AG08396 (cell line): ENCODE results near the gene BBOF1.
"Not testable (repeated sequence)": the region's sequence is repeated elsewhere in the genome, so short reads cannot be mapped to it uniquely, and the experiment has no call there.

ENCODE experiments used
- DNase-seq: peaks from one replicate; pipeline ENCODE4 v3.0.0; 2012; ENCODE audit warnings: low spot score, mixed read lengths

BBOF1 gene

GRCh38 chr14:74018586-74019407 is at the start of gene BBOF1, which contains the start of gene ENTPD5:
Gene BBOF1 (plus strand): TSS chr14:74019349. CDS start chr14:74019479, 130 bp downstream.
Gene ENTPD5 (minus strand): TSS chr14:74019288. CDS start chr14:73988102, 31,186 bp downstream.
- DNase-seq, result peak; percentile 98

DNA sequence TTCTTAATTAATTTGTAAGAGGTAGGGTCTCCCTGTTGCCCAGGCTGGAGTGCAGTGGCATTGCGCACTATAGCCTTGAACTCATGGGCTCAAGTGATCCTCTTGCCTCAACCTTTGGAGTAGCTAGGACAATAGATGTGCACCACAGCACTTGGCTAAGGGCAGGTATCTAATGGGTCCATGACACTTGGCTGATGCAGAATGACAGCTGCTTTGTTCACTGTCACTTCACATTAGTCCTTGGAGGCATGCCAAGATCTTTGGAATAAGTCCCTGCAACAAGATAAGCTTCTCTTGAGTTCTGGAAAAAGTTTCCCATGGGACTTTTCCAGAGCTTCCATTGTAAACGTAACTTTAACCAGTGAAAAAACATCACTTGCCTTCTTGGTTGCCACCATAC is 45.7 kb upstream of the BBOF1 start:
- DNase-seq, result no peak

- no peak for DNase-seq
Observed at GRCh38 chr14:73976125-73976524, 43.0 kb upstream of the BBOF1 start.

DNA sequence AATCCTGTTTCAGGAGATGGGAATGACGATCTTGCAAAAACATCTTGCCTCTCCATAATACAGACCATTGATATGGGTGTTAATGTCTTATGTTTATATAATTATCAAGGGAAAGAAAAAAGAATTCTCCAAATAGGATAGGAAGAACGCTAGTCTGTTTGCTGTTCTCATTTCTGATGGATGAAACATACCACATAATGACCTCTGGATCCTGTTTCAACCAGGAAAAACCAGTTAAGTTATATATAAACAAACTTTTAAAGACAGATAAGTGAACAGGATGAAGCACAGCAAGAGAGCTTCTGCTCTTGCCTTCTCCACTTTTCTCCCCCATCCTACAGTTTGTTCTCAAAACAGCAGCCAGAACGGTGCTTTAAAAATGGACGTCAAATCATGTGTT is 41.3 kb upstream of the BBOF1 start:
- no peak for DNase-seq

DNA sequence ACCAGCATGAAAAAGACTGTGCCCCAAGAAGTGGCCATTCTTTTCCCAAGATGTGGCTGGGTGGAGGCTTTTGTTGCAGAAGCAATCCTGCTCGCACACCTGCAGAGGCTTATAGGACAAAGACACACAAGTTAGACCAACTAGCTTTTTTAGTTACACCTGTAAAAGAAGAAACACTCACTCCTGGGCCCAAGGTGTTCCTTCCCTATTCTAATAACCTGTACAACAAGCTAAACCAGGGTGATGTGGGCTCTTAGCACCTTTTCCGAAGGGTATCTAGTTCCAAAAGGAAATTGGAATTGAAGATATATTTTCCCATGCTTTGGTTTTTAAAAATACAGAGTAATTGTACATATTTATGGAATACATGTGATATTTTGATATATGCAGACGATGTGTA is 31.1 kb upstream of the BBOF1 start:
- no peak for DNase-seq

DNA sequence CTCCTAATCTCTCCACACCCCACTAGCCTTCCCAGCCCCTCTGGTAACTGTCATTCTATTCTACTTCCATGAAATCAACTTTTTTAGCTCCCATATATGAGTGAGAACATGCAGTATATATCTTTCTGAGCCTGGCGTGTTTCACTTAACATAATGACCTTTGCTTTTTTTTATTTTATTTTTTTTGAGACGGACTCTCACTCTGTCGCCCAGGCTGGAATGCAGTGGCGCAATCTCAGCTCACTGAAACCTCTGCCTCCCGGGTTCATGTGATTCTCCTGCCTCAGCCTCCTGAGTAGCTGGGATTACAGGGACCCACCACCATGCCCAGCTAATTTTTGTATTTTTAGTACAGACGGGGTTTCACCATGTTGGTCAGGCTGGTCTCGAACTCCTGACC is 30.5 kb upstream of the BBOF1 start:
- DNase-seq, result not testable (repeated sequence)

GRCh38 chr14:73991092-73991491 is 28.1 kb upstream of the BBOF1 start:
- no peak for DNase-seq

DNA sequence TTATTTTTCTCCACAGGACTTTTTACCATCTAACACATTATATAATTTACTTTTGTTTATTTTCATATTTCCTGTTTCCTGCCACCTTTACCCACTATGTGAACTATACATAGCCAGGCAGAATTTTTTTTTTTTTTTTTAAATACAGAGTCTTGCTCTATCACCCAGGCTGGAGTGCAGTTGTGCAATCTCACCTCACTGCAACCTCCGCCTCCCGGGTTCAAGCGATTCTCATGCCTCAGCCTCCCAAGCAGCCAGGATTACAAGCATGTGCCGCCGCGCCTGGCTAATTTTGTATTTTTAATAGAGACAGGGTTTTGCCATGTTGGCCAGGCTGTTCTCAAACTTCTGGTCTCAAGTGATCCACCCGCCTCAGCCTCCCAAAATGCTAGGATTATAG is 24.2 kb upstream of the BBOF1 start:
- not testable (repeated sequence) for DNase-seq

DNA sequence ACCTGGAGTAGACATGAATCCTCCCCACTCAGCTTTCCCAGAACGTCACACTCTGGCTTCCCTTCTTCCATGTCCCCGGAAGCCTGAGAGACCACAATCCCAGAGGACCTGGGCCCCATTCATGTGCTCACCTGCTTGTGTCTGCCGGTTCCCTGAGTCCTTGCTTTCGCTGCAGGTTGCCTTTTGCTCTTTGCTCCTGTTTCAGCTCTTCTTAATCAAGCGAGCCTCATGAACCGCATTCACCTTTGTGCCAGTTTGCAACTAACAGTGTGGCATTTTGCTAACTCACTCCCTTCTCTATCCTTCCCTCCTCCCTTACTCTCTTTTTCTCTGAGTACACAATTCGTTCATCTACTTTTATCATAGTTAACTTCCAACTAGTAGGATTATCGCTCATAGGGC is 23.2 kb upstream of the BBOF1 start:
- no peak for DNase-seq

DNA sequence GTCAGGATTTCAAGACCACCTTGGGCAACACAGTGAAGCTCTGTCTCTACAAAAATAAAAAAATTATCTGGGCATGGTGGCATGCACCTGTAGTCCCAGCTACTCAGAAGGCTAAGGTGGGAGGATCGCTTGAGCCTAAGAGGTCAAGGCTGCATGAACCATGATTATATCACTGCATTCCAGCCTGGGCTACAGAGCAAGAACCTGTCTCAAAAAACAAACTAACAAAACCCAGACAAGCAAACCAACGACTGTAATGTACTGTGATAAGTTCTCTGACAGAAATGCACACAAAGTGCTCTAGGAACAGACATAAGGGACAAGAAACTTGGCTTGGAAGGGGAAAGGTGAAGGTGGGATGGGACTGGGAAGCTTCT is 22.4 kb upstream of the BBOF1 start:
- DNase-seq, result no peak

- no peak for DNase-seq
Observed at GRCh38 chr14:73997108-73997943, 21.8 kb upstream of the BBOF1 start.

- no peak for DNase-seq
Observed at GRCh38 chr14:73997944-73998447, 21.2 kb upstream of the BBOF1 start.

- DNase-seq, result no peak
Observed at GRCh38 chr14:73998726-73999125, 20.4 kb upstream of the BBOF1 start.

GRCh38 chr14:74005664-74006063 is 13.5 kb upstream of the BBOF1 start:
- not testable (repeated sequence) for DNase-seq

GRCh38 chr14:74008843-74009499 is 10.2 kb upstream of the BBOF1 start:
- DNase-seq, result no peak

DNA sequence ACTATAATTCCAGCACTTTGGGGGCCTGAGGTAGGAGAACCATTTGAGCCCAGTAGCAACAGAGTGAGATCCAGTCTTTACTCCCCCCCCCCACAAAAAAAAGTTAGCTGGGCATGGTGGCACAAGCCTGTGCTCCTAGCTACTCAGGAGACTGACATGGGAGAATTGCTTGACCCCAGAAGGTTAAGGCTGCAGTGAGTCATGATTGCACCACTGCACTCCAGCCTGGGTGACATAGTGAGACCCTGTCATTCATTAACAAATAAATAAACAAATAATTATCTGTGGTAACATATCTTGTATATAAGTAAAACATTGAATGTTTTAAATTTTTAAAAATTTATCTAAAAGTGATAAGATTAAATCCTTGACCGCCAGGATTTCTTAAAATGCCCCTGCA is 4.8 kb upstream of the BBOF1 start:
- DNase-seq, result no peak

- no peak for DNase-seq
Observed at GRCh38 chr14:74015176-74015575, 4.0 kb upstream of the BBOF1 start.

- DNase-seq, result no peak
Observed at GRCh38 chr14:74015963-74016362, 3.2 kb upstream of the BBOF1 start.

GRCh38 chr14:74018174-74018585 is 969 bp upstream of the BBOF1 start:
- DNase-seq, result peak; percentile 61

DNA sequence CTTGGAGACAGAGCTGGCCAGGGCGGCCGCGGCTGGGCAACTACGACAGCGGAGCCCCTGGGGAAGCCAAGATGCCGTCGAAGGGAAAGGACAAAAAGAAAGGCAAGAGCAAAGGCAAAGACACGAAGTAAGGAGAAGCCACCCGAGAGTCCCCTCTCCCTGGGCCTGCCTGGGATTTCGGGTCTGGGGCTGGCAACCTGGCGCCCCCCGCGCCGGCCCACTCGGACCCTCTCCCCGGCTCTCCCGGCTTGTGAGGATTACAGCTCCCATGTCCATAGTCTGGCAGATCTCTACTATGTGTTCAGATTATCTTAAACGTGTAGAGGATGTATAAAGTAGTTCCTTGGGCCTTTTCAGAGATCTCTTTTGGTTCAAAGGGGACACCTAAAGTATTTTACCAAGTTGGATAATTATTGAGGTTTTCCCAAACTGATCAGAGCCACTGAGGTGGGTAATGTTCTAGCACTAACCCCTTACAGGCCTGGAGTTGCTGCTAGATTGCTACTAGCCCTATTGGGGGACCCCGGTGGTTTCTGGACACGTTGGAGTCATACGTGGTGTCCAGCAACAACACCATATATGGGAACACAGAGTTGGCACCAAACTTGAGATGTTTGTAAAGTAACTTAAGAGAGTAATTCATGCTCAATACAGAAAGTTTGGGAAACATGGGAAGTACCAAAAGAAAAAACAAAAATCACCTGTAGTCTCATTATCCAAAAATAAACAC is 424 bp downstream of the BBOF1 start:
- DNase-seq, result peak; percentile 25

DNA sequence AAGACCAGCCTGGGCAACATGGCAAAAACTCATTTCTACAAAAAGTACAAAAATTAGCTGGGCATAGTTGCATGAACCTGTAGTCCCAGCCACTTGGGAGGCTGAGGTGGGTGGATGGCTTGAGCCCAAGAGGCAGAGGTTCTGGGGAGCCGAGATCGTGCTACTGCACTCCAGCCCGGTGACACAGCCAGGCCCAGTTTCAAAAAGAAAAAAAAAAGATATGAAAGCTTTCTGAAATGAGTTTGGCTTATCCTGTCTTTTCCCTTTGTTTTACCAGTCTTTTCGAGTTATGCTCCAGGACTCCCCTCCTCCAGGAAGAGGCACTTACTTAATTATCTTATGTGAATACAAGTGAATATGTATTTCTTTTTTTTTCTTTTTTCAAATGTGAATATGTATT is 3.2 kb downstream of the BBOF1 start:
- no peak for DNase-seq

DNA sequence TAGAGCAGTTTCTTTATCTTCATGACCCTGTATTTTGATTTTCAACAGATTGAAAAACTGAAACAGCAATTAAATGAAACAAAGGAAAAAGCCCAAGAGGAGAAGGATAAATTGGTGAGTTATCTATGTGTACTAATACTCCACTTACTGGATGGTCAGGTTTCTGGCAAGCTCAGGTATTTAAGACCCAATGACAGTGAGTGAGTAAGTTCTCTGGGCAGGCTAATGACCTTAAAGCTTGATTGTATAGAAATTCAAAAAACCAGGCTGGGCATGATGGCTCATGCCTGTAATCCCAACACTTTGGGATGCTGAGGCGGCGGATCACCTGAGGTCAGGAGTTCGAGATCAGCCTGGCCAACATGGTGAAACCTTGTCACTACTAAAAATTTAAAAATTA is 10.0 kb downstream of the BBOF1 start:
- no peak for DNase-seq
